Endothelial cell (in vitro differentiated cells): Measurements from ENCODE around the gene PHOX2A. TPM values are rescaled to one million over a fixed set of nuclear protein-coding genes. Genes with fewer than 3 reads are reported as not detected.
"Not testable (repeated sequence)": the region's sequence is repeated elsewhere in the genome, so short reads cannot be mapped to it uniquely, and the experiment has no call there.

ENCODE experiments used
- DNase-seq: peaks from one replicate; pipeline ENCODE4 v3.0.0; 2021; ENCODE audit warnings: low spot score
- H3K27ac Mint-ChIP-seq: one replicate; pipeline ENCODE4 v1.8.0; 2021; ENCODE audit warnings: mixed read lengths, inconsistent platforms; ENCODE audit not compliant: unreplicated experiment
- H3K27me3 Mint-ChIP-seq: one replicate; pipeline ENCODE4 v1.8.0; 2021; ENCODE audit warnings: mild to moderate bottlenecking, moderate library complexity, mixed read lengths, inconsistent platforms; ENCODE audit not compliant: unreplicated experiment
- H3K36me3 Mint-ChIP-seq: one replicate; pipeline ENCODE4 v1.8.0; 2021; ENCODE audit warnings: mild to moderate bottlenecking, low read depth, mixed read lengths, inconsistent platforms; ENCODE audit not compliant: unreplicated experiment
- H3K4me1 Mint-ChIP-seq: one replicate; pipeline ENCODE4 v1.8.0; 2021; ENCODE audit warnings: mild to moderate bottlenecking, mixed read lengths, inconsistent platforms; ENCODE audit not compliant: unreplicated experiment
- H3K4me3 Mint-ChIP-seq: one replicate; pipeline ENCODE4 v1.8.0; 2021; ENCODE audit warnings: mild to moderate bottlenecking, mixed read lengths, inconsistent platforms; ENCODE audit not compliant: unreplicated experiment
- H3K9me3 Mint-ChIP-seq: one replicate; pipeline ENCODE4 v1.8.0; 2021; ENCODE audit warnings: mixed read lengths, inconsistent platforms; ENCODE audit not compliant: unreplicated experiment
- total RNA-seq: library from RNA; stranded (reverse); fragmentation: NEBNext Ultra II Directional; extraction: Animal tissue kit (Norgen Biotek cat#: 25700); gene quantifications from one replicate; pipeline ENCODE4 v1.2.1, GENCODE V29; 2021; ENCODE audit not compliant: unreplicated experiment
- TF ChIP-seq, protein P1 (sequence below): fragments of 200-600 bp; sonication (generic); IDR thresholded peaks from one replicate; pipeline ENCODE4 v1.5.0; 2021; ENCODE audit warnings: antibody characterized with exemption; ENCODE audit not compliant: unreplicated experiment

Gene PHOX2A
- total RNA-seq, 1 donor from 2014 or later, result not detected

GRCh38 chr11:72204886-72205285 lies 39.1 kb downstream of the PHOX2A start:
- H3K36me3 Mint-ChIP-seq, result no peaks in the 10 kb centered on the region
- H3K4me1 Mint-ChIP-seq, result no peaks in the 10 kb centered on the region
- DNase-seq, result no peak
- no peak overlapping the region for H3K4me3 Mint-ChIP-seq
- H3K27me3 Mint-ChIP-seq, result peaks cover 1% of the 10 kb centered on the region
- TF ChIP-seq, protein P1, sequence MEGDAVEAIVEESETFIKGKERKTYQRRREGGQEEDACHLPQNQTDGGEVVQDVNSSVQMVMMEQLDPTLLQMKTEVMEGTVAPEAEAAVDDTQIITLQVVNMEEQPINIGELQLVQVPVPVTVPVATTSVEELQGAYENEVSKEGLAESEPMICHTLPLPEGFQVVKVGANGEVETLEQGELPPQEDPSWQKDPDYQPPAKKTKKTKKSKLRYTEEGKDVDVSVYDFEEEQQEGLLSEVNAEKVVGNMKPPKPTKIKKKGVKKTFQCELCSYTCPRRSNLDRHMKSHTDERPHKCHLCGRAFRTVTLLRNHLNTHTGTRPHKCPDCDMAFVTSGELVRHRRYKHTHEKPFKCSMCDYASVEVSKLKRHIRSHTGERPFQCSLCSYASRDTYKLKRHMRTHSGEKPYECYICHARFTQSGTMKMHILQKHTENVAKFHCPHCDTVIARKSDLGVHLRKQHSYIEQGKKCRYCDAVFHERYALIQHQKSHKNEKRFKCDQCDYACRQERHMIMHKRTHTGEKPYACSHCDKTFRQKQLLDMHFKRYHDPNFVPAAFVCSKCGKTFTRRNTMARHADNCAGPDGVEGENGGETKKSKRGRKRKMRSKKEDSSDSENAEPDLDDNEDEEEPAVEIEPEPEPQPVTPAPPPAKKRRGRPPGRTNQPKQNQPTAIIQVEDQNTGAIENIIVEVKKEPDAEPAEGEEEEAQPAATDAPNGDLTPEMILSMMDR, result no peak
- no peaks in the 10 kb centered on the region for H3K9me3 Mint-ChIP-seq
- H3K27ac Mint-ChIP-seq, result no peak overlapping the region

DNA sequence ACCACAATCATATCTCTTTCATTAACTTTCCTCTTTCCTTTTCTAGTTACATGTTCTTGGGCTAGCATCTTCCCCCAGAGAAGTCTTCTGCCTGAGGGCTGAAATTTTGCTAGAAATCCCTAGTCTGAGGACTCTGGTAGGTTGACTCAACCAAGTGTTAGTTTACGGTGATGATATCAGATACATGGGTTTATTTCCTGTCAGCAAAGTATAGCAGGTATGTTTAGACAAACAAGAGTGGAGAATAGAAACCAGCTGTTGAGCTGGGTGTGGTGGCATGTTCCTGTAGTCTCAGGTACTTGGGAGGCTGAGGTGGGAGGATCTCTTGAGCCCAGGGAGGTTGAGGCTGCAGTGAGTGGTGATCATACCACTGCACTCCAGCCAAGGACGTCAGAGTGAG lies 40.8 kb downstream of the PHOX2A start:
- TF ChIP-seq, protein P1, result no peak

GRCh38 chr11:72202571-72202970 lies 41.4 kb downstream of the PHOX2A start:
- DNase-seq, result no peak
- no peaks in the 10 kb centered on the region for H3K36me3 Mint-ChIP-seq
- no peak overlapping the region for H3K27ac Mint-ChIP-seq
- H3K27me3 Mint-ChIP-seq, result peaks cover 1% of the 10 kb centered on the region
- H3K4me3 Mint-ChIP-seq, result no peak overlapping the region
- no peaks in the 10 kb centered on the region for H3K9me3 Mint-ChIP-seq
- no peaks in the 10 kb centered on the region for H3K4me1 Mint-ChIP-seq
- TF ChIP-seq, protein P1, result no peak

More for the DNA sequence above, 40.8 kb downstream of the PHOX2A start:
- Mint-ChIP-seq H3K4me1 (no peaks in the 10 kb centered on the region), H3K27ac (no peak overlapping the region), H3K4me3 (no peak overlapping the region), H3K27me3 (peaks cover 1% of the 10 kb centered on the region), H3K9me3 (no peaks in the 10 kb centered on the region), H3K36me3 (no peaks in the 10 kb centered on the region)
- no peak for DNase-seq

DNA sequence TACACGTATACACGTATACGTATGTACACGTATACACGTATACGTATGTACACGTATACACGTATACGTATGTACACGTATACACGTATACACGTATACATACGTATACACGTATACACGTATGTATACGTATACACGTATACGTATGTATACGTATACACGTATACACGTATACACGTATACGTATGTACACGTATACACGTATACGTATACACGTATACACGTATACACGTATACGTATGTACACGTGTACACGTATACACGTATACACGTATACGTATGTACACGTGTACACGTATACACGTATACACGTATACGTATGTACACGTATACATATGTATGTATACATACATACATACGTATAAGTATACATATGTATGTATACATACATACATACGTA lies 42.5 kb downstream of the PHOX2A start:
- H3K4me3 Mint-ChIP-seq, H3K9me3 Mint-ChIP-seq, H3K27ac Mint-ChIP-seq, H3K4me1 Mint-ChIP-seq, H3K27me3 Mint-ChIP-seq, DNase-seq, H3K36me3 Mint-ChIP-seq: not testable (repeated sequence)

GRCh38 chr11:72195518-72196270 lies 48.3 kb downstream of the PHOX2A start:
- Mint-ChIP-seq H3K27ac (no peak overlapping the region), H3K4me3 (no peak overlapping the region), H3K9me3 (no peaks in the 10 kb centered on the region), H3K4me1 (peaks cover 3% of the 10 kb centered on the region), H3K27me3 (no peaks in the 10 kb centered on the region), H3K36me3 (no peaks in the 10 kb centered on the region)
- TF ChIP-seq, protein P1, result no peak
- no peak for DNase-seq
